ENCODE data around the gene SLC38A4. TPM values are rescaled to one million over a fixed set of nuclear protein-coding genes. Genes with fewer than 3 reads are reported as not detected.

The SLC38A4 gene
- total RNA-seq, 2 donors from 2014 or later: not detected

DNA sequence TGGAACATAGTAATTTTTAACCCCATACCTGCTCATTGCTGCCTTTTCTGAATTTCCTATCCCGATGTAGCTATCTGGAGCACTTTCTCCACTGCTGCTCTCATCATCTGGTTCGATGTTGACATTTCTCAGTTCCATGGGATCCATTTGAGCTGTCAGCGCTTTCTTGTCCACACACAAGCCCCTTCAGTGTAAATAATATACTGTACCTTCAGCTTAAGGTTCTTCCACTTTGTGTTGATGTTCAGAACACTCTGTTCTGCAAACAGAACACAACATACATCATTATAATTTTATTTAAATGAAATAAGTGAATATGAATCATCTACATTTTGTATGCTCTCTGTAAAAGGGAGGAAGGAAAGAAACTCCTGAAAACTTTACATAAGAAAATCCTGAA lies 32.9 kb downstream of the SLC38A4 start:
- Mint-ChIP-seq H3K27ac (no peak overlapping the region), H3K36me3 (peaks cover 0 to 17% of the 10 kb centered on the region in 2 donors), H3K9me3 (peaks cover 0 to 15% of the 10 kb centered on the region in 2 donors)
- DNase-seq (ENCODE audit: low spot score in 2 of 2): no peak
- ATAC-seq: no peak

DNA sequence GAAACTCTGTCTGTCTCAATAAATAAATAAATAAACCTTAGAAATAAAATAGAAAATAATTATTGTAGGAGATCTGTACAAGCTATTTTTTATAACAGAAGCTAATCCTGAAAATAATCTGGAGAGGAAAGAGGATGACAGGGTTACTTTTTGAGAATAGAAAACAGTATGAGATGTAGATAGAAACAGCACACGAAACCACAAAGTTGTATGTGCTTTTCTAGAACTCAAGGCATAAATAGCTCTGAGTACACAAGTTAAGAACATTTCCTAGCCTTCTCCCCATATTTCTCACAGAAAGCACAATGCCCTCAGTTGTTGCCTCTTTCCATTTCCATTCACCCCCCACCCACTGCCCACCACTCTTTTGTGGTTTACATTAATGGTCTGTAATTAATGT lies 35.7 kb downstream of the SLC38A4 start:
- ATAC-seq (no peak), DNase-seq (ENCODE audit: low spot score in 2 of 2) (no peak)
- Mint-ChIP-seq H3K36me3 (peaks cover 0 to 16% of the 10 kb centered on the region in 2 donors), H3K9me3 (peaks cover 0 to 15% of the 10 kb centered on the region in 2 donors), H3K27ac (no peak overlapping the region)

DNA sequence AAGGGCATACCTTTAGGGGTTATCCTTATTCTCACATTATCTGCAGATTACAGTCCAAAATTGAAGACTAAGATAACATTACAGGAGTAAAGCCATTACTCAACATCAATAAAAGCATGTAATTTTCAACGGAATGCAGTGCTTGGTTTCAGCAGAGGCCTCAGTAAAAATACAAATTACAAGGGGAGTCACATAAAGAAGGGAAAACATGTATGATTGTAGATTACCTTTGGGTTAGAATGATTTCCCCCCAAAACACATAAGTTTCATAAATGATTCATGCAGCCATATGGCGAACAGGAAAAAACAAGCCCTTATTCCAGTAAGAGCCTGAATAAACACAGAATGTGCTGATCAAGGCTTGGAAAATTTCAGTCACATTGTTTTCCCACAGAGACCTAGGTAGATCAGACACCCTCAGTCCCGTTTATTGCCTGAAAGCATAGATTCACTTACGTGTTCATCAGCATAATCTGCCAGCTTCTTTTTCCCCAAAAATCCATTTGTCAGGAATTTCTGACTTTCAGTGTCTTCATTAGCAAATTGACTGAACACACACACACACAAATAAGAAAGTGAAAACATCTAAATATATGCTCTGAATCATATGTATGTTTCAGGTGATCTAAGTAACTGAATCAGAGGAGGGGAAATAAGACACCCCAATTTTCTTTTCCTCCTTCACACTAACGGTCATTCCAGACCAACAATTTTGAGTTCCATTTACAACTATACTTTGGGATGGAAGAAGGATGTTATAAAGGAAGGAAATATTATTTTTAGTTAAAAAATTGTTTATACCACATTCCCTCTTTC lies 37.5 kb downstream of the SLC38A4 start:
- Mint-ChIP-seq H3K36me3 (peaks cover 0 to 20% of the 10 kb centered on the region in 2 donors), H3K27ac (peak overlapping the region in 1 of 2 donors; percentile 78), H3K9me3 (peaks cover 0 to 15% of the 10 kb centered on the region in 2 donors)
- DNase-seq (ENCODE audit: low spot score in 2 of 2) (no peak), ATAC-seq (peak in 1 of 2 donors; percentile 82)

DNA sequence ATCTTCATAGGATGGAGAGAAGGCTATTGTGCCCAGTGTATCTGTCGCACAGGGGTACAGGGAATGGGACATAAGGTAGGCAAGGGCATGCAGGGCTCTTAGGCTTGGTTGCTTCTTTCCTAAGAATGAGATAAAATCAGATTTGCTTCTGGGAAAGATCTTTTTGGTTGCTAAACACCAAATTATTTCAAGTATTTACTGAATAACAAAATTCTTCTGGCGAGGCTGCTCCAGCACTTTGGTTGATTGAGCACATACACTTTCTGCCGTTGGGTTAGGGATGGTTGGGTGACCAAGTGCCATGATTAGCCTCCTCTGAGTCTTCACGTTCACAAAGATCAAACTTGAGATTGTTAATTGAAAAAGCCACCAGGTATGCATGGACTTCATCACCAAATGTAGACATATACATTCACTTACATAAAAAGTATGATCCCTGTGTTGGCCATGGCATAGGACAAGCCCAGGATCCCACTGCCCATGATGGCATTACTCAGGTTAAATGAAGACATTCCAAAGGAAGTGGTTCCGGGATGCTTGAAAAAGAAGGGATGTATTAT lies 38.2 kb downstream of the SLC38A4 start:
- ATAC-seq (no peak), DNase-seq (ENCODE audit: low spot score in 2 of 2) (no peak)
- Mint-ChIP-seq H3K36me3 (peaks cover 0 to 21% of the 10 kb centered on the region in 2 donors), H3K27ac (peak overlapping the region in 1 of 2 donors; percentile 78), H3K9me3 (peaks cover 0 to 10% of the 10 kb centered on the region in 2 donors)

DNA sequence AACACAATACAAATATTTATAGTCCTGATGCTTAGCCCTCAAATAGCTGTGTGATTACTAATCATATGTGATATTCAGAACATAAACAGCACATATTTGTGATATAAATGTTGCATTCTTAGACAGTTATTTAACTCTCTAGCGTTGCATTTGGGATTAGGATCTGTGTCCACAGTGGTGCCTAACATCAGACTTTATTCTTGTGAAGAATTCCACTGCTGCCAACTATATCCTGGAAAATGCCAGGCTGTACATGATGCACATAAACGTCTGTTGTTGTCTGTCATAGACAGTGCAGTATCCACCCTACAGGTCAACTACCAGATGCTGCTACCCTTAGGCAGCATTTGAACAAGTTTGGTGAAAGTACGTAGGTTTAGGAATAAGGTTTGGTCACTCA lies 39.0 kb downstream of the SLC38A4 start:
- ATAC-seq (no peak), DNase-seq (ENCODE audit: low spot score in 2 of 2) (no peak)
- peaks cover 0 to 17% of the 10 kb centered on the region in 2 donors for H3K36me3 Mint-ChIP-seq
- no peak overlapping the region for H3K27ac Mint-ChIP-seq
- H3K9me3 Mint-ChIP-seq: peaks cover 0 to 3% of the 10 kb centered on the region in 2 donors

DNA sequence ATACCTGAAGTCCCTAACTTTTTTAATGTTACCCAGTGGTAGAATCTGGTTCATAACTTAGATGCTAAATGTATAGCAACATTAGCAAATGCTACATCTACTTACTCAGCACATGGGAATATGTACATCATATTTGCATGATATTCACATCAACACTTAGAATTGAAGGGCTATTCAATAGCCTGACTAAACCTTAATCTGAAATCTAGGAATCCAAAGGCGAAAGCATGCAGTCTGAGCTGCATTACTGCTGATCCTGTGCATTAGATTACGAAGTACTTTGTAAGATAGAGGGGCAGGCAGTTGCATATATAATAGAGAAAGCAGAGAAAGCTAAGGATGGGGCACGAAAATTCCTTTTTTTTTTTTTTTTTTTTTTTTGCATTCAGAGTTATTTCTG lies 40.4 kb downstream of the SLC38A4 start:
- Mint-ChIP-seq H3K27ac (no peak overlapping the region), H3K36me3 (peaks cover 0 to 12% of the 10 kb centered on the region in 2 donors), H3K9me3 (no peaks in the 10 kb centered on the region)
- no peak for DNase-seq (ENCODE audit: low spot score in 2 of 2)
- no peak for ATAC-seq

DNA sequence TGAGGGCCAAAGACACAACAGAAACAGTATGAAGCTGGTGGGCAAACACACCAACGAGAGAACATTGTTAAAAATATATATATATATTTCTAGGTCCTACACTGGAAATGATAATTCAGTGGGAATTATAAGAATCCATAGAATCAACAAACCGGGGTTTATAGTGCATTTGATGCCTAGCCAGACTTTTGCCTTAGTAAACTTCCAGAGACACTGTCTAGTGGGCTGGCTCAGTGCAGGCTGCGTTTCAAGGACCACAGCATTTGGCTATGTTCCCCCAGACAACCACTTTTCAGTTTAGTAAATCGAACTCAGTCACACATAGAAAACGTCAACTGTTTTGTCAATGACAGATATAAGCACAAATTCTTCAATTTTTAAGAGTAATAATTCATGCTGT lies 41.9 kb downstream of the SLC38A4 start:
- Mint-ChIP-seq H3K36me3 (peaks cover 0 to 12% of the 10 kb centered on the region in 2 donors), H3K27ac (no peak overlapping the region), H3K9me3 (no peaks in the 10 kb centered on the region)
- no peak for DNase-seq (ENCODE audit: low spot score in 2 of 2)
- ATAC-seq: no peak

DNA sequence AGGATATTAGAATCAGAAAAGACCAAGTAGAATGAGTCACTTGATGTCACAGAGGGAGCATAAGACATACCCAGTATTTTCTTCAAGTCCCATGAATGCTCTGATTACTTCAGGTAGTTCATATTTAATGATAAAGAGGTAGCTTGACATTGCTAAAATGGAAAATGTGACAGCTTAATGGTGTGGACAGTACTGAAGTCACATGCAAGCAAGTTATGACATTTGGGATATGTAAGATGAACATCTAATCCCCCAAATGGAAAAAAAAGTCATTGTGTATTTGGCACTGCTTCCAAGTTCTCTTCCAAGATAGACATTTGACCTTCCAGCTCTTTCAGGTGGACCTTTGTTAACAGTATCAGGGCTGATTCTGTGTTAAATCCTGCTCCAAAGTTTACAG lies 45.9 kb downstream of the SLC38A4 start:
- no peak overlapping the region for H3K27ac Mint-ChIP-seq
- no peak for DNase-seq (ENCODE audit: low spot score in 2 of 2)
- no peaks in the 10 kb centered on the region for H3K9me3 Mint-ChIP-seq
- peaks cover 0 to 5% of the 10 kb centered on the region in 2 donors for H3K36me3 Mint-ChIP-seq
- ATAC-seq: no peak

DNA sequence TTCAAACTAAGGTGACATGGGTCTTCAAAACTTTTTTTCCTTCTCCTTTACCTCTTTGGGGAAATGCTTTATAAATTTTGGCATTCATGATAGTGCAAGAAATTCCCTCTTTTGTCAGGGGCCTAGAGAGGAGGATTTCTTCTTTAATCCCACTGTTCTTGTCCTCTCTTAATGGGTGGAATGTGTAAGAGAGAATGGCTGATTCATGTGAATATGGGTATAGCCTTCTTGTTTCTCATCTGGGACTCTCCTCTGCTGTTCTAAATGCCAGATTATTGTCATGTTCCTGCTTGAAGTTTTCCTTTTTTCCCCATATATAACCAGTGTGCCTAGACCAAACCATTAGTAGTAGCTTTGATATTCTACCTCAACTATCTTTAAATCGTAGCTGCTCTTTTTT lies 46.7 kb downstream of the SLC38A4 start:
- Mint-ChIP-seq H3K36me3 (peaks cover 0 to 5% of the 10 kb centered on the region in 2 donors), H3K9me3 (no peaks in the 10 kb centered on the region), H3K27ac (no peak overlapping the region)
- DNase-seq (ENCODE audit: low spot score in 2 of 2): no peak
- no peak for ATAC-seq

DNA sequence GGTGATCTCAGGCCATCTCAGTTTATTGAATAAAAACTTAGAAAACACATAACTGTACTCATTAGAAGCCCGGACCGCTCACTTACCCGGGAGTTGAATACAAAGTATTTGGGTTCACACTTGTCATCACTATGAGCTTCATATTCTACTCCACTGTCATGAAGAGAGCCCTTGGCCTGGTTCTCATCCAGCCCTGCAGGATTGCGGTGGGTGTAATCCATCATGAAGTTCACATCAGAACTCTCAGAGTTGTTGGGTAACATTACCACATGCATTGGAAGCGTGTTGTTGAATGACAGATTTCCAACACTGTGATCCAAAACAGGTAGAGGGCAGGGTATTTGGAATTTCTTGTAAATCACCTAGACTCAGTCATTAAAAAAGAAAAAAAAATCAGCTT lies 47.4 kb downstream of the SLC38A4 start:
- ATAC-seq: no peak
- H3K27ac Mint-ChIP-seq: no peak overlapping the region

DNA sequence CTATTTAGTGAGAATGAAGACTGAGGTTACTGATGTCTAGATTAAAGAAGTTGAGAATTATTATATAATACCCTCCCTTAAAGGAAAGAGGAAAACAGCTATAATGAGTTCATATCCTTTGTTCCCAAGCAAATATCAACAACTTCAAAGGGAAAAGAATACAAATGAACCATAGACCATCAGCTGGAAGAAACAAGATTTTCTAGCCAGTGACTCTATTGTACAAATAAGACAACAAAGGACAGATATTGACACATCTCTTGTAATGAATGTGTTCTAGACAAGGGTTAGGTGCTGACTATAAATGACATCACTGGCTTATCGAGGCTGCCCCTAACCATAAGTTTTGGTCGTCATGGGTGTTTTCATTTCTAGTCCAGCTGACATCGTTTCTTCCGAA lies 48.2 kb downstream of the SLC38A4 start:
- H3K27ac Mint-ChIP-seq: no peak overlapping the region
- no peaks in the 10 kb centered on the region for H3K9me3 Mint-ChIP-seq
- ATAC-seq: peak in 1 of 2 donors; percentile 48
- H3K36me3 Mint-ChIP-seq: no peaks in the 10 kb centered on the region
- no peak for DNase-seq (ENCODE audit: low spot score in 2 of 2)

More for the DNA sequence above, 47.4 kb downstream of the SLC38A4 start:
- DNase-seq (ENCODE audit: low spot score in 2 of 2): no peak
- Mint-ChIP-seq H3K9me3 (no peaks in the 10 kb centered on the region), H3K36me3 (peaks cover 0 to 3% of the 10 kb centered on the region in 2 donors)

DNA sequence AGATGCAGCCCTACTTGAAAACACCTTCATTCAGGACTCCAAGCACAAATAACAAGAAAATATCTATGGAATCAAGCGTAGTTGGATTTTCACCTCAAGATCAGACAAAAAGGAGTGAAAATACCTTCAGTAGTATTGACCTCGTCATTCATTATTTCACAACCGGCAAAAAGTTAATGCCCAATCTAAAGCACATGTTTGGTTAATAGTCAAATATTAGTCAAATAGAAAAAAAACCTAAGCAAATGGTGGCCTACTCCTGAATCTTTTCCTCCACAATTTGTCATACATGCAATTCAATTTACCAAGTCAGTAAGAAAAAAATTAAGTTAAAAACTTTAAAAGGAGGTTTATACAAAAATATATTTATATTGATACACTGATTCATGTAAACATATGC lies 50.0 kb downstream of the SLC38A4 start:
- ATAC-seq (no peak), DNase-seq (ENCODE audit: low spot score in 2 of 2) (no peak)
- Mint-ChIP-seq H3K27ac (no peak overlapping the region), H3K9me3 (no peaks in the 10 kb centered on the region), H3K36me3 (no peaks in the 10 kb centered on the region)

DNA sequence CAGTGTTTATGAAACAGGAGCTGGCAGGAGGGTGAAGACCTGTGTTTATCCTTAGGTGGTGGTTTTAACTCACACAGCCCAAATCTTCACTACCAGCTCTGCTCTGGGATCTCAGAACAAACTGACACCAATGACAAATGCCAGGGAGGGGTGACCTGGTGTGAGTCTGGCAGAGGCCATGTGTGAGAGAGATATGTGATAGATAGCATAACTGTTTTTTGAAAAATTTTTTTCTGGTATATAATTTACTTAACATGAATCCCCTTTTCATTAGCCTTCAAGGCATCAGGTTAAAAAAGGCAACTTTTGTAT lies 51.5 kb downstream of the SLC38A4 start:
- ATAC-seq (no peak), DNase-seq (ENCODE audit: low spot score in 2 of 2) (no peak)
- Mint-ChIP-seq H3K36me3 (no peaks in the 10 kb centered on the region), H3K27ac (no peak overlapping the region), H3K9me3 (no peaks in the 10 kb centered on the region)

DNA sequence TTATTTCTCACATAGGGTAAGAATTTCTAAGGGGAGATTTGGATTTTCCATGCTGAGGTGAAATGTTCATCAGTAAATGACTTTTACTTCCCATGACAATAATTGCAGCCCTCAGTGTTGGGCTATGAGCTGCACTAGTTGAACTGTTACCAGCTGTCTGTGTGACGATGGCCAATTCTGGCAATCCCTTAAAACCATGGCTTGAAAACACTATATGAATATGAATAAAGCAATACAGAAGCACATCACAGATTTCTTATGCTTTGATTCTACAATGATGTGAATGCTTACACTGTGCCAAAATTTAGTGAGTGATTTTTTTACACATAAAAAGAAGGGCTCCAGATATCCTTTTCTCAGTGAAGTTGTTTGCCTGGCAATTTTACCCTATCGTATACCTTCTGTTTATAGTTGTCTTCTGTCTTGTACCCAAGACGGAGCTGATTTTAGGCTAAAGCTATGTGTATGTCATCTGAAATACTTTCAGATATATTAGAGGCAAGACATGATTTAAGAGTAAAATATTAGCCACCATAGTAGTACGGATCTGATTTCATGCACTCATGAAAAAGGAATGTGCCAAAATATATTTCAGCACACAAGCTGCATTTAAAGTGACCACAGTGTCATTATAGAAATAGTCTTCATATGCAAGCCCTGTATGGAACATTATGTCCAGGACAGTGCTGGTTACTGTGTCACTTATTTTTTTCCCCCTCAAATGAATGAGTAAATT lies 52.0 kb downstream of the SLC38A4 start:
- no peak for ATAC-seq

DNA sequence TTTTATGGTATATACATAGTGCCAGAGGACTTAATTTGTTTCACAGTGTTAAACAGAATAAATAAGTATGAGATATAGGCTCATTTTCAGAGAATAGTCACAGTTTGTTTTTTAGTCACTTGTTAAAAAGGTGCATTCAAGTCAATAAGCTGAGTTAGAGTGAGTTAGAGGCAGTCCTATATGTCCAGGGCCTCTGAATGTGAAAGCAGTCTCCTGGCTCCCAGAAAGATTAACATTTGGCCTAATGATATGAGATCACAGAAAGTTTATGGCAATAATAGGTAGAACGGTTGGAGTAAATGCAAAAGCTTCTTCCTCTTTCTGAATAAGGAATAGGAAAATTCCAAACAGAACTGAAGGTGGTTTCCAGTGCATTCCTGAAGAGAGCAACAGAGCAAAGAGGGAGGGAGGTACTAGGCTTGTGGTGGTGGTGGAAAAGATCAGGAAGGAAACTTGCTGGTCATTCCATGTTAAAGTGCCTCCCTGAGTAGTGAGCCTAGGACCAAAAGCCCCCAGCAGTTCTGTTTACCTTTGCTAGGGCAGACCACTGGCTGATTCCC lies 54.4 kb downstream of the SLC38A4 start:
- Mint-ChIP-seq H3K9me3 (no peaks in the 10 kb centered on the region), H3K27ac (no peak overlapping the region), H3K36me3 (no peaks in the 10 kb centered on the region)
- DNase-seq (ENCODE audit: low spot score in 2 of 2): no peak
- ATAC-seq: no peak

More for the DNA sequence above, 52.0 kb downstream of the SLC38A4 start:
- Mint-ChIP-seq H3K9me3 (no peaks in the 10 kb centered on the region), H3K27ac (no peak overlapping the region), H3K36me3 (no peaks in the 10 kb centered on the region)
- DNase-seq (ENCODE audit: low spot score in 2 of 2): no peak

DNA sequence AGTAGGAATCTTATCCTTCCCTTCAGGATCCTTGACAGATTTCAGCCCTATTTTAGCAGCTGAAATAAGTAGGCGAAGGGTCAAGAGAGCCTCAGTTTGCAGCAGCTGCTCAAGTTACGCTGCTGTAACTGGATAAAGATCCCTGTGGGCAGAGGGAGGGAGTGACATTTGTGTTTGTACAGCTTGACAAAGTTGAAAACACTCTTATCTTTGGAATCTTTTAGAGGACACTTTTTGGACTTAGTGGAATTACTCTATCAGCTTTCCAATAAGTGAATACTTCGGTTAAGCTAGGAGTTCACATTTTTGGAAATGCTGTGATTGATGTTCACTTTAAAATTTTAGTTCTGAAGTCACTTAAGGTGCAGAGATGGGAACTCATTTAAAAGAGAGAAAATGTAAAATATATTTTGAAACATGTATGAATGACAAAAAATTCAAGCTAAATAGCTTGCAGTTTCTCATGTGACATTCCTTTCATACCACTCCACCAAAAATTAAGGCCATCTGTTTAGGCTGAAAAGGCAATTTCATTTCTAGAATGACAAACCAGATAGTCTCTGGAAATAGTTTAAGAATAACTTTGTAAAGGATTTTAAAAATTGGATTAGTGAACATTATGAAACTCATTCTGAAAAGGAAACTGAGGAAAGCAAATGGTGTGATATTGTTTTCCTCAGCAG lies 55.2 kb downstream of the SLC38A4 start:
- no peak for ATAC-seq
- Mint-ChIP-seq H3K9me3 (no peaks in the 10 kb centered on the region), H3K36me3 (no peaks in the 10 kb centered on the region), H3K27ac (no peak overlapping the region)
- no peak for DNase-seq (ENCODE audit: low spot score in 2 of 2)

DNA sequence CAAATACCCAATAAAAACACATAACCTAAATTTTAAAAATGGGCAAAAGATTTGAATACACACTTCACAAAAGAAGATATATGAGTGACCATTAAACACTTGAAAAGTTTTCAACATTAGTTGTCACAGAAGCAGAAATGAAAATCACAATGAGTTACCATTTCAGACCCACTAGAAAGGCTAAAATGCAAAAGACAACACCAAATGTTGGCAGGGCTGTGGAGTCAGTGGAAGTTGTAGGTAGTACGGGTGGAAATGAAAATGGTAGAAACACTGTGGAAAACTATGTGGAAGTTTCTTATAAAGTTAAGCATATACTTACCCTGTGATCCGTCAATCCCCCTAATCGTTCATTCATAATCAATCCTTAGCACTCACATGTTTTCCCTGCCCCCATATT lies 61.8 kb downstream of the SLC38A4 start:
- DNase-seq (ENCODE audit: low spot score in 2 of 2) (no peak), ATAC-seq (no peak)
- peaks cover 0 to 9% of the 10 kb centered on the region in 2 donors for H3K36me3 Mint-ChIP-seq
- peaks cover 0 to 8% of the 10 kb centered on the region in 2 donors for H3K9me3 Mint-ChIP-seq
- no peak overlapping the region for H3K27ac Mint-ChIP-seq
